Transverse colon (tissue), 4 donors: ENCODE measurements around the gene IL1RL2. TPM values are rescaled to one million over a fixed set of nuclear protein-coding genes. Genes with fewer than 3 reads are reported as not detected.

Experiments used
- DNase-seq: peaks from one replicate; pipeline ENCODE4 v3.0.0-alpha.2; 2019
- H3K27ac ChIP-seq, 4 donors: fragments of 200-600 bp; sonication (generic); 2 replicates each; pipeline ENCODE4 v1.5.1; 2016 to 2018; ENCODE audit warnings: inconsistent platforms in 4 of 4
- H3K27me3 ChIP-seq: fragments of 200-600 bp; sonication (generic); 2 replicates; pipeline ENCODE4 v1.5.1; 2017; ENCODE audit warnings: inconsistent platforms
- H3K36me3 ChIP-seq, 4 donors: fragments of 200-600 bp; sonication (generic); 2 replicates each; pipeline ENCODE4 v1.5.1; 2017 to 2019; ENCODE audit warnings: inconsistent platforms in 4 of 4
- H3K4me1 ChIP-seq, 4 donors: fragments of 200-600 bp; sonication (generic); 2 replicates each; pipeline ENCODE4 v1.5.1; 2017 to 2020; ENCODE audit warnings: inconsistent platforms in 4 of 4
- H3K4me3 ChIP-seq, 4 donors: fragments of 200-600 bp; sonication (generic); 1 replicate in 1 of 4; 2 replicates in 3 of 4; pipeline versions ENCODE4 v1.5.1 to v1.6.1; 2017 to 2019; ENCODE audit warnings: inconsistent platforms in 4 of 4
- H3K9me3 ChIP-seq, 2 donors: fragments of 200-600 bp; sonication (generic); 2 replicates each; pipeline ENCODE4 v1.5.1; 2017 to 2019; ENCODE audit warnings: inconsistent platforms in 2 of 2
- EP300 ChIP-seq: sonication (generic); formaldehyde crosslinking; IDR thresholded peaks from one replicate; pipeline ENCODE4 v1.6.1; 2017; ENCODE audit warnings: antibody characterized with exemption, low read depth
- POLR2A ChIP-seq: fragments of 450-650 bp; IDR thresholded peaks from one replicate; pipeline ENCODE4 v1.6.1; 2016; ENCODE audit warnings: antibody characterized with exemption, mild to moderate bottlenecking, moderate library complexity
- POLR2AphosphoS5 ChIP-seq, 3 donors: sonication (generic); formaldehyde crosslinking; IDR thresholded peaks; one replicate each; pipeline ENCODE4 v1.6.1; 2016; ENCODE audit warnings: antibody characterized with exemption in 3 of 3
- WGBS, 2 donors: methylation state at CpG; one replicate each; pipeline ENCODE4 v1.1.5; 2018; ENCODE audit warnings: low coverage in 1 of 2; 5-methylcytosine and 5-hydroxymethylcytosine counted together
- in situ Hi-C, 4 donors: fragments of 200-750 bp; cut with MboI; loops; one replicate each; pipeline versions ENCODE4 v1.15.0 to v1.15.1; 2017; ENCODE audit warnings: low sequenced_read_pairs in 3 of 4, low pct_ligation_motif_present in 1 of 4, low pct_unique_long_range_greater_than_20kb in 1 of 4
- intact Hi-C: fragments of 100-400 bp; cut with DNase I; formaldehyde crosslinking; loops from one replicate; pipeline ENCODE4 v1.15.1; 2023; ENCODE audit warnings: low total_unique reads
- total RNA-seq, 4 donors: library from RNA; depleted of rRNA; stranded (reverse); fragments of >200 nt; gene quantifications; one replicate each; pipeline ENCODE4 v1.1.0, GENCODE V29; 2016
- TF ChIP-seq, protein P1 (sequence below), 5 experiments: fragments of 200-600 bp in 3 of 5; fragments of 450-650 bp in 2 of 5; sonication (generic) in 3 of 5; IDR thresholded peaks; 1 replicate in 2 of 5; 2 replicates in 3 of 5; pipeline ENCODE4 v1.5.1; 2016 to 2017; ENCODE audit warnings: antibody characterized with exemption in 5 of 5, inconsistent platforms in 3 of 5, mild to moderate bottlenecking in 2 of 5, moderate library complexity in 1 of 5

IL1RL2 gene
- total RNA-seq, 4 donors from 2014 or later, result 1.5 to 1.9 TPM; not detected in 2

GRCh38 chr2:102184568-102184967 is 2.3 kb upstream of the IL1RL2 start:
- Histone ChIP-seq H3K27ac (no peak overlapping the region), H3K9me3 (no peaks in the 10 kb centered on the region), H3K4me3 (no peak overlapping the region), H3K27me3 (no peaks in the 10 kb centered on the region), H3K36me3 (no peaks in the 10 kb centered on the region), H3K4me1 (peaks cover 0 to 13% (median 7%) of the 10 kb centered on the region in 4 donors)
- no peak for DNase-seq
- TF ChIP-seq POLR2AphosphoS5 (IDR thresholded peaks at IDR 0.05) (no peak), EP300 (no peak), POLR2A (no peak)
- TF ChIP-seq, protein P1, sequence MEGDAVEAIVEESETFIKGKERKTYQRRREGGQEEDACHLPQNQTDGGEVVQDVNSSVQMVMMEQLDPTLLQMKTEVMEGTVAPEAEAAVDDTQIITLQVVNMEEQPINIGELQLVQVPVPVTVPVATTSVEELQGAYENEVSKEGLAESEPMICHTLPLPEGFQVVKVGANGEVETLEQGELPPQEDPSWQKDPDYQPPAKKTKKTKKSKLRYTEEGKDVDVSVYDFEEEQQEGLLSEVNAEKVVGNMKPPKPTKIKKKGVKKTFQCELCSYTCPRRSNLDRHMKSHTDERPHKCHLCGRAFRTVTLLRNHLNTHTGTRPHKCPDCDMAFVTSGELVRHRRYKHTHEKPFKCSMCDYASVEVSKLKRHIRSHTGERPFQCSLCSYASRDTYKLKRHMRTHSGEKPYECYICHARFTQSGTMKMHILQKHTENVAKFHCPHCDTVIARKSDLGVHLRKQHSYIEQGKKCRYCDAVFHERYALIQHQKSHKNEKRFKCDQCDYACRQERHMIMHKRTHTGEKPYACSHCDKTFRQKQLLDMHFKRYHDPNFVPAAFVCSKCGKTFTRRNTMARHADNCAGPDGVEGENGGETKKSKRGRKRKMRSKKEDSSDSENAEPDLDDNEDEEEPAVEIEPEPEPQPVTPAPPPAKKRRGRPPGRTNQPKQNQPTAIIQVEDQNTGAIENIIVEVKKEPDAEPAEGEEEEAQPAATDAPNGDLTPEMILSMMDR (IDR thresholded peaks at IDR 0.05), result no peak
- in situ Hi-C loops, result no loop called here
- intact Hi-C loops, result loop anchor here (10.0 kb wide), 1 partner anchor 60 kb away; no protein-coding TSS in a partner anchor
- 83 to 95% methylated on average over 1 of the region's 1 CpG for WGBS, 2 donors

- Histone ChIP-seq H3K27ac (no peak overlapping the region), H3K27me3 (no peaks in the 10 kb centered on the region), H3K4me1 (peaks cover 0 to 13% (median 7%) of the 10 kb centered on the region in 4 donors), H3K4me3 (no peak overlapping the region), H3K9me3 (no peaks in the 10 kb centered on the region), H3K36me3 (no peaks in the 10 kb centered on the region)
- no peak for DNase-seq
- TF ChIP-seq POLR2A, result no peak
- TF ChIP-seq, protein P1 (IDR thresholded peaks at IDR 0.05), result peak; percentile 36 to 54 (median 41)
- TF ChIP-seq EP300, result no peak
- no peak for TF ChIP-seq POLR2AphosphoS5 (IDR thresholded peaks at IDR 0.05)
- intact Hi-C loops, result loop anchor here (10.0 kb wide), 1 partner anchor 59 kb away; no protein-coding TSS in a partner anchor
- in situ Hi-C loops, result no loop called here
- 4 to 5% methylated on average over 2 of the region's 2 CpGs for WGBS, 2 donors
Measured at GRCh38 chr2:102185347-102185746, 1.5 kb upstream of the IL1RL2 start.

DNA sequence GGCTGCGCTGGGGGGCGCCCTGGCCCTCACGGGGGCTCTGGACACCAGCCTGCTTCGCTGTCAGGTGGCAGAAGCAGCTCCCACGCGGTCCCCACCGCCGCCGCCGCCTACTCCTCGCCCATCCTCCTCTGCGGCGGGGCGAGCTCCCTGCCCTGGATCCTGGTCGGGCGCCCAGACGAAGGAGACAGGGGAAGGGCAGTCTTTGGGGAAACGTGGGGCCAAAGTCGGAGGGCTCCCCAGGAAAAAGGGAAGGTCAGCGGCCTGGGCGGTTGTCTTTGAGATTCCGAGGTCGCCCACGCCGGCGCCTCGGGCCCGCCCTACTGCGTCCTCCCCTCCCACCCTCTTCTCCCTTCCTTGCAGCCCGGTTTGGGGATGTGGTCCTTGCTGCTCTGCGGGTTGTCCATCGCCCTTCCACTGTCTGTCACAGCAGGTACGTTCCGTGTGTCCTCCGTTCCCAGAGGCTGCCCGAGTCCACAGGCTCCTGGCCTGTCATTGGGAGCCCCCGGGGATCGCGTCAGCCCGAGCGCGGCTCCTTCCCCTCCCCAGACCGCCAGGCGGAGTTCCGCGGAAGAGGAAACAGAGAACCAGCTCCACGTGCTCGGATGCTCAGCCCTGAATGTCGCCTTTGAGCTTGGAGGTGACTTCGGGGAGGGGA is 800 bp downstream of the IL1RL2 start:
- H3K4me1 ChIP-seq, result peaks cover 0 to 19% (median 7%) of the 10 kb centered on the region in 4 donors
- intact Hi-C loops, result loop anchor here (10.0 kb wide), 1 partner anchor 57 kb away; no protein-coding TSS in a partner anchor
- H3K9me3 ChIP-seq, result no peaks in the 10 kb centered on the region
- peak overlapping the region; percentile 27 to 68 (median 54) for H3K27ac ChIP-seq
- in situ Hi-C loops, result no loop called here
- no peaks in the 10 kb centered on the region for H3K36me3 ChIP-seq
- TF ChIP-seq, protein P1 (IDR thresholded peaks at IDR 0.05), result peak; percentile 25 to 63 (median 35)
- TF ChIP-seq POLR2A, result no peak
- TF ChIP-seq EP300, result no peak
- TF ChIP-seq POLR2AphosphoS5 (IDR thresholded peaks at IDR 0.05), result peak in 1 of 3 donors; percentile 7
- no peaks in the 10 kb centered on the region for H3K27me3 ChIP-seq
- H3K4me3 ChIP-seq, result peak overlapping the region; percentile 32 to 54 (median 44)
- peak; percentile 53 for DNase-seq
- WGBS, 2 donors, result 14 to 17% methylated on average over 1 to 50 of the region's 50 CpGs

DNA sequence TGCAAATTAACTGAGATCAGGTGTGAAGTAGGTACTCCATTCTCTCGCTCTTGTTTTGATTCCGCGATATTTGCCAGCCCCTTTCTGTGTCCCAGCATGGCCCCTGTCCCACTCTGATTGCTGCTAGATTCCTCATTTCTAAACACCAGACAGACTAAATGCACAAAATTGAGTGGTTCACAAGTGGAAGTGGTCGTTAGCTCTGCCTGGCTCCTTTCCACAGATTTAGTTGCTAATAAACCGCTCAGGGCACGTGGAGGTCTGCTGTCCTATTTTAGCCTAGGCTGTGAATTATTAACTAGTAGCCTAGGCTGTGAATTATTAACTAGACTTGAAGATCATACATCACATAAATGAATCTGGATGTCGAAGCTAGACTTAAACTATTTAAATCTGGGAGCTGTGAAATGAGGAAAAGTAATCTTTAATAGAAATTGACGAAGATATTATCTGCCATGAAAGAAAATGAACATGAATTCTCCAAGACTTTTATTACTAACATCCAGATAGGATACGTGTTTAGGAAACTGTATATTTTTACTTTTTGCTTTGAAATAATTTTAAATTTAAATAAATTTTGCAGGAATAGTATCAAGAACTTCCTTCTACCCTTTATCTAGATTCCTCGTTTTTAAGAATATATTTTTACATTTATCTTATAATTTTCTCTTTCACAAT is 3.7 kb downstream of the IL1RL2 start:
- no peak for DNase-seq
- Histone ChIP-seq H3K4me1 (peaks cover 0 to 19% (median 7%) of the 10 kb centered on the region in 4 donors), H3K27me3 (no peaks in the 10 kb centered on the region), H3K27ac (no peak overlapping the region), H3K4me3 (no peak overlapping the region), H3K9me3 (no peaks in the 10 kb centered on the region), H3K36me3 (no peaks in the 10 kb centered on the region)
- in situ Hi-C loops, result no loop called here
- intact Hi-C loops, result no loop called here
- 73 to 77% methylated on average over 9 to 10 of the region's 10 CpGs for WGBS, 2 donors
- no peak for TF ChIP-seq EP300
- TF ChIP-seq POLR2AphosphoS5 (IDR thresholded peaks at IDR 0.05), result no peak
- TF ChIP-seq, protein P1 (IDR thresholded peaks at IDR 0.05), result no peak
- TF ChIP-seq POLR2A, result no peak
